Common myeloid progenitor, CD34-positive (primary cell): Measurements from ENCODE around the gene DISC1.

Experiments
- CTCF ChIA-PET: fragments of 350-600 bp; sonication (Branson Sonifier 250); formaldehyde crosslinking; loops from one replicate; lab custom pipeline; 2021; ENCODE audit warnings: antibody characterized with exemption; lab: Charles Lee
- POLR2A ChIA-PET: fragments of 350-600 bp; sonication (Branson Sonifier 250); formaldehyde crosslinking; loops from one replicate; lab custom pipeline; 2021; ENCODE audit warnings: antibody characterized with exemption; lab: Charles Lee
- DNase-seq, 3 donors: peaks; one replicate each; pipeline versions ENCODE4 v3.0.0 to v3.0.0-alpha.2; 2013
- H3K27ac ChIP-seq, 2 experiments: 1 replicate in 1 of 2; 2 replicates in 1 of 2; pipeline ENCODE4 v1.7.0; 2013; ENCODE audit warnings: inconsistent platforms in 2 of 2, low read length in 2 of 2, mild to moderate bottlenecking in 2 of 2, low read depth in 1 of 2, moderate library complexity in 1 of 2; ENCODE audit not compliant: severe bottlenecking in 2 of 2, insufficient read depth in 1 of 2, poor library complexity in 1 of 2
- H3K27me3 ChIP-seq, 5 experiments: replicated peaks in 2 of 5; 1 replicate in 3 of 5; 2 replicates in 2 of 5; pipeline versions ENCODE4 v1.6.1 to v1.7.0; 2013; ENCODE audit warnings: low read length in 4 of 5, mild to moderate bottlenecking in 2 of 5, moderate library complexity in 2 of 5, inconsistent platforms in 1 of 5; ENCODE audit not compliant: insufficient read depth in 5 of 5, control insufficient read depth in 4 of 5
- H3K36me3 ChIP-seq, 4 experiments: 1 replicate in 2 of 4; 2 replicates in 2 of 4; pipeline versions ENCODE4 v1.6.1 to v1.7.0; 2013; ENCODE audit warnings: low read length in 3 of 4, control low read depth in 1 of 4, mild to moderate bottlenecking in 1 of 4; ENCODE audit not compliant: control insufficient read depth in 4 of 4, insufficient read depth in 4 of 4
- H3K4me1 ChIP-seq, 4 experiments: 1 replicate in 3 of 4; 2 replicates in 1 of 4; pipeline versions ENCODE4 v1.6.1 to v1.7.1; 2013; ENCODE audit warnings: low read length in 3 of 4, mild to moderate bottlenecking in 3 of 4, control low read depth in 1 of 4, inconsistent platforms in 1 of 4, moderate library complexity in 1 of 4; ENCODE audit not compliant: control insufficient read depth in 4 of 4, insufficient read depth in 4 of 4; ENCODE audit errors: control extremely low read depth in 1 of 4
- H3K4me3 ChIP-seq, 7 experiments: 1 replicate in 4 of 7; 2 replicates in 3 of 7; pipeline versions ENCODE4 v1.5.1 to v1.7.0; 2013; ENCODE audit warnings: mild to moderate bottlenecking in 7 of 7, low read length in 6 of 7, moderate library complexity in 6 of 7, inconsistent platforms in 2 of 7, low read depth in 2 of 7, control low read depth in 1 of 7; ENCODE audit not compliant: insufficient read depth in 4 of 7, control insufficient read depth in 1 of 7; ENCODE audit errors: extremely low read depth in 1 of 7
- H3K9me3 ChIP-seq, 5 experiments: 1 replicate in 4 of 5; 2 replicates in 1 of 5; pipeline versions ENCODE4 v1.6.1 to v1.7.1; 2013; ENCODE audit warnings: low read length in 4 of 5, mild to moderate bottlenecking in 2 of 5, inconsistent platforms in 1 of 5, low read depth in 1 of 5, moderate library complexity in 1 of 5; ENCODE audit not compliant: control insufficient read depth in 4 of 5, insufficient read depth in 2 of 5; ENCODE audit errors: control extremely low read depth in 1 of 5
- WGBS: methylation state at CpG from one replicate; pipeline ENCODE4 v1.1.5; 2013; ENCODE audit not compliant: insufficient coverage; 5-methylcytosine and 5-hydroxymethylcytosine counted together

The DISC1 gene

GRCh38 chr1:232038706-232039677, 412.4 kb downstream of the DISC1 start:
- Histone ChIP-seq H3K27me3 (no peaks in the 10 kb centered on the region), H3K27ac (no peak overlapping the region), H3K4me3 (no peak overlapping the region), H3K4me1 (no peaks in the 10 kb centered on the region), H3K9me3 (peaks cover 0 to 1% (median 0%) of the 10 kb centered on the region in 5 experiments), H3K36me3 (peaks cover 0 to 3% (median 1%) of the 10 kb centered on the region in 4 experiments)
- CTCF ChIA-PET: no interaction called here
- POLR2A ChIA-PET: no interaction called here
- WGBS: 97% methylated on average over 3 of the region's 8 CpGs
- peak in 1 of 3 donors; percentile 4 for DNase-seq

DNA sequence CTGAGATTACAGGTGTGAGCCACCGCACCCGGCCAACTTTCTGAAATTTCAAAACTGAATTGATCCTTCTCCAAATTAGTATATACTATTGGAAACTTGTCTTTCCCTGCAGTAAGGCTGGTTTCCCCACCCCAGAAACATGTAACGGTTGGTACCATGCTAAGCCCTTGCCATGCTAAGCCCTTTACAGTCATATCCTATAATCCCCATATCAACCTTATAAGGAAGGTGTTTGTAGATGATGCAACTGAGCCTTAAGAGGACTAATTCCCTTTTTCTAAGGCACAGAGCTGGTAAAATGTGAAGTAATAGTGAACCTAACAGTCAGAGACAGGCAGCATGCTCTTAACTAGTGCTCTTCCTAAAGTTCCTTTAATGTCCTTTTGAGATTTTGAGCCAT, 413.7 kb downstream of the DISC1 start:
- ChIA-PET CTCF (no interaction called here), POLR2A (no interaction called here)
- Histone ChIP-seq H3K4me3 (no peak overlapping the region), H3K9me3 (peaks cover 0 to 1% (median 0%) of the 10 kb centered on the region in 5 experiments), H3K27me3 (no peaks in the 10 kb centered on the region), H3K27ac (no peak overlapping the region), H3K4me1 (no peaks in the 10 kb centered on the region), H3K36me3 (peaks cover 0 to 3% (median 1%) of the 10 kb centered on the region in 4 experiments)
- WGBS: 100% methylated on average over 2 of the region's 3 CpGs
- DNase-seq: no peak

DNA sequence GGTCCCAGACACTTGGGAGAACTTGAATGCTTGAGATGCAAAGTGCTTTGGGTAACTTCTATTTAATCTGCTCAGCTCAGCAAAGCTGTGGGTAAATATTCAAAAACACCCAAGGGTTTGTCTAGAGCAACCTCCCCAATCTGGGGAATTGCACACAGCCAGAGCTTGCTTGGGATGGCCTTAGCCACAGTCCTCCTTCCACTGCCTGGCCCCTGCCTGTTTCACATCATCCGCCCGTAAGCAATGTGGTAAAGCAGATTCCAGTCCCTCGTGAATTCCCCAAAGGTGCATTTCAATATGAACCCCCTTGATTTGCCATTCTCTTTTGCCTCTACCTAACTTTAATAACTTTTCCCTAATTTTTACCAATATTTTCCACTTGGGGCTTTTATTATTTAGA, 418.1 kb downstream of the DISC1 start:
- Histone ChIP-seq H3K4me1 (no peaks in the 10 kb centered on the region), H3K4me3 (no peak overlapping the region), H3K27me3 (no peaks in the 10 kb centered on the region), H3K9me3 (no peaks in the 10 kb centered on the region), H3K36me3 (no peaks in the 10 kb centered on the region), H3K27ac (no peak overlapping the region)
- 100% methylated on average over 2 of the region's 3 CpGs for WGBS
- DNase-seq: no peak
- CTCF ChIA-PET: no interaction called here
- POLR2A ChIA-PET: no interaction called here

GRCh38 chr1:232045139-232045994, 418.8 kb downstream of the DISC1 start:
- ChIA-PET POLR2A (no interaction called here), CTCF (no interaction called here)
- Histone ChIP-seq H3K9me3 (no peaks in the 10 kb centered on the region), H3K4me1 (no peaks in the 10 kb centered on the region), H3K4me3 (no peak overlapping the region), H3K27ac (no peak overlapping the region), H3K27me3 (no peaks in the 10 kb centered on the region), H3K36me3 (no peaks in the 10 kb centered on the region)
- WGBS: 98% methylated on average over 7 of the region's 8 CpGs
- no peak for DNase-seq

- Histone ChIP-seq H3K36me3 (no peaks in the 10 kb centered on the region), H3K27me3 (no peaks in the 10 kb centered on the region), H3K4me3 (no peak overlapping the region), H3K9me3 (no peaks in the 10 kb centered on the region), H3K4me1 (no peaks in the 10 kb centered on the region), H3K27ac (no peak overlapping the region)
- no peak for DNase-seq
- ChIA-PET CTCF (no interaction called here), POLR2A (no interaction called here)
- no CpG with 5 or more reads among the region's 3 CpGs for WGBS
These were observed 420.1 kb downstream of the DISC1 start for GRCh38 chr1:232046451-232047306.

DNA sequence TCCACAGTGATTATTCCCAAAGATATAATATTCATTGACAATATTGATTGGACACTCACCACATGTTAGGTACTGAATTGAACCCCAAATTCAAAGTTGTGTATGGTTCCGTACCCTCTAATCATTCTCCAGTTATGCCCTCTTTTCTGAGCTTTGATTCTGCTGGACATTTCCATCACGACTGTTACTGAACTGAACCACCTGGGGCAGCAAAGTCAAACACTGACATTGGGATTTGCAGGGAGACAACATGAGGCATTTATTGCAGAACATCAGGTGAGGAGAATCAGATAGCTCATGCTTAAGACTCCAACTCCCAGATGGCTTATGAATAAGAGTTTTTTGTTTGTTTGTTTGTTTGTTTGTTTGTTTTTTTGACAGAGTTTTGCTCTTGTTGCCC, 420.9 kb downstream of the DISC1 start:
- H3K4me1 ChIP-seq: no peaks in the 10 kb centered on the region
- no peak overlapping the region for H3K4me3 ChIP-seq
- H3K36me3 ChIP-seq: no peaks in the 10 kb centered on the region
- no peak overlapping the region for H3K27ac ChIP-seq
- H3K9me3 ChIP-seq: no peaks in the 10 kb centered on the region
- no peak for DNase-seq
- H3K27me3 ChIP-seq: no peaks in the 10 kb centered on the region
- POLR2A ChIA-PET: no interaction called here
- 100% methylated on average over 1 of the region's 2 CpGs for WGBS
- CTCF ChIA-PET: no interaction called here
